Adrenal gland (tissue), 12 donors: ENCODE data around the gene VWA3B. TPM values are rescaled to one million over a fixed set of nuclear protein-coding genes. Genes with fewer than 3 reads are reported as not detected.

ENCODE experiments used
- DNase-seq, 7 donors: peaks; one replicate each; pipeline ENCODE4 v3.0.0-alpha.2; 2019 to 2020
- H3K27ac ChIP-seq, 5 donors: fragments of 200-600 bp; sonication (generic) in 4 of 5; 1 replicate in 3 of 5; 2 replicates in 2 of 5; pipeline versions ENCODE4 v1.5.1 to v1.8.0; 2016 to 2020; ENCODE audit warnings: mild to moderate bottlenecking in 1 of 5
- H3K27me3 ChIP-seq: fragments of 200-600 bp; 2 replicates; pipeline ENCODE4 v1.8.0; 2021
- H3K36me3 ChIP-seq, 2 donors: fragments of 200-600 bp; replicated peaks in 1 of 2; 1 replicate in 1 of 2; 2 replicates in 1 of 2; pipeline versions ENCODE4 v1.5.1 to v1.8.0; 2018 to 2022
- H3K4me1 ChIP-seq, 2 donors: fragments of 200-600 bp; replicated peaks in 1 of 2; 1 replicate in 1 of 2; 2 replicates in 1 of 2; pipeline versions ENCODE4 v1.5.1 to v1.8.0; 2018 to 2021
- H3K4me3 ChIP-seq, 4 donors: fragments of 200-600 bp; sonication (generic) in 3 of 4; one replicate each; pipeline ENCODE4 v1.5.1; 2016 to 2018
- H3K9me3 ChIP-seq, 3 donors: fragments of 200-600 bp; sonication (generic) in 1 of 3; replicated peaks in 1 of 3; 1 replicate in 2 of 3; 2 replicates in 1 of 3; pipeline versions ENCODE4 v1.5.1 to v1.8.0; 2016 to 2021
- POLR2A ChIP-seq, 2 donors: fragments of 450-650 bp; IDR thresholded peaks; one replicate each; pipeline ENCODE4 v1.6.1; 2017; ENCODE audit warnings: antibody characterized with exemption in 2 of 2, mild to moderate bottlenecking in 2 of 2, moderate library complexity in 1 of 2
- WGBS, 4 donors: extraction: QIAGEN DNeasy Blood & Tissue Kit in 2 of 4; methylation state at CpG; one replicate each; pipeline versions ENCODE4 v1.1.5 to v1.1.7; 2013 to 2017; 5-methylcytosine and 5-hydroxymethylcytosine counted together
- intact Hi-C, 2 donors: fragments of 100-400 bp; cut with DNase I; formaldehyde crosslinking; loops; one replicate each; pipeline versions ENCODE4 v1.14.1 to v1.15.0; 2022 to 2023
- polyA plus RNA-seq, 3 donors: library from polyadenylated mRNA; stranded (reverse); fragments of 200-250 nt in 2 of 3; fragments of 350-450 nt in 1 of 3; fragmentation: Illumina TruSeq in 1 of 3; extraction: RNeasy Lipid Tissue Mini Kit (QIAGEN cat#74804) in 1 of 3; gene quantifications; one replicate each; pipeline ENCODE4 v1.2.3, GENCODE V29; 2013 to 2014
- total RNA-seq, 9 donors: library from RNA; depleted of rRNA in 4 of 9; stranded (reverse); fragments of >200 nt in 4 of 9; fragments of 120-200 nt in 1 of 9; fragmentation: NEBNext Ultra II Directional in 1 of 9; extraction: Animal tissue kit (Norgen Biotek cat#: 25700) in 1 of 9; gene quantifications; one replicate each; pipeline versions ENCODE4 v1.1.0 to v1.2.4, GENCODE V29; 2013 to 2023
- TF ChIP-seq, protein P1 (sequence below), 6 experiments: fragments of 450-650 bp in 4 of 6; fragments of 200-600 bp in 2 of 6; sonication (generic) in 1 of 6; IDR thresholded peaks; 1 replicate in 5 of 6; 2 replicates in 1 of 6; pipeline versions ENCODE4 v1.5.1 to v1.8.0; 2016 to 2021; ENCODE audit warnings: antibody characterized with exemption in 6 of 6, mild to moderate bottlenecking in 2 of 6, moderate library complexity in 1 of 6
- donor health status: healthy with polysubstance abuse.
- donor health status: Bipolar disorder and iron deficiency.
- donor health status: DM: yes; HTN: yes; CAD: no.
- donor health status: DM: no; HTN: no; CAD: no.
- donor health status: DM: no; HTN: no; CAD: no.
- donor health status: DM: yes; HTN: yes; CAD: no.

VWA3B gene
- total and polyA plus RNA-seq, 12 donors, result 0.07 to 0.33 (median 0.17) TPM; not detected in 8

DNA sequence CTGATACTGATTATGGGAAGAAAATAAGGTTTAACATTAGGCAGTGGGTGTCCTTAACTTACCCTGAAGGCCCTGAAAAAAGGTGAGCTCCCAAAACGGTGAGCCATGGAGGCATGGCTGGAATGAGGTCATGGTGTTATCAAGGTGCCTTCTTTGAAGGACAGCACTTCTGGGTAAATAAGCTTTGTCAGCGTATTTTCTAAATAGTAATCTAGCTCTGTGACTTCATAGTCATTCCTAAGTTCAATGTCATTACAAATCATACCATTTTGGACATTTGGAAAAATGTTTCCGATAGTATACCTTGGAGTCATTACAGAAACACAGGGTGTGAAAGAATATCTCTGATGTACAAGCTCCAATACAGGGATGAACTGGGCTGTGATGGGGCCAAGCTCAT lies 224.1 kb downstream of the VWA3B start:
- Histone ChIP-seq H3K9me3 (no peaks in the 10 kb centered on the region), H3K4me1 (no peaks in the 10 kb centered on the region), H3K4me3 (no peak overlapping the region), H3K27ac (no peak overlapping the region), H3K36me3 (no peaks in the 10 kb centered on the region), H3K27me3 (peaks cover 12% of the 10 kb centered on the region)
- no peak for TF ChIP-seq POLR2A (IDR thresholded peaks at IDR 0.05)
- TF ChIP-seq, protein P1, sequence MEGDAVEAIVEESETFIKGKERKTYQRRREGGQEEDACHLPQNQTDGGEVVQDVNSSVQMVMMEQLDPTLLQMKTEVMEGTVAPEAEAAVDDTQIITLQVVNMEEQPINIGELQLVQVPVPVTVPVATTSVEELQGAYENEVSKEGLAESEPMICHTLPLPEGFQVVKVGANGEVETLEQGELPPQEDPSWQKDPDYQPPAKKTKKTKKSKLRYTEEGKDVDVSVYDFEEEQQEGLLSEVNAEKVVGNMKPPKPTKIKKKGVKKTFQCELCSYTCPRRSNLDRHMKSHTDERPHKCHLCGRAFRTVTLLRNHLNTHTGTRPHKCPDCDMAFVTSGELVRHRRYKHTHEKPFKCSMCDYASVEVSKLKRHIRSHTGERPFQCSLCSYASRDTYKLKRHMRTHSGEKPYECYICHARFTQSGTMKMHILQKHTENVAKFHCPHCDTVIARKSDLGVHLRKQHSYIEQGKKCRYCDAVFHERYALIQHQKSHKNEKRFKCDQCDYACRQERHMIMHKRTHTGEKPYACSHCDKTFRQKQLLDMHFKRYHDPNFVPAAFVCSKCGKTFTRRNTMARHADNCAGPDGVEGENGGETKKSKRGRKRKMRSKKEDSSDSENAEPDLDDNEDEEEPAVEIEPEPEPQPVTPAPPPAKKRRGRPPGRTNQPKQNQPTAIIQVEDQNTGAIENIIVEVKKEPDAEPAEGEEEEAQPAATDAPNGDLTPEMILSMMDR (IDR thresholded peaks at IDR 0.05), result no peak
- 55 to 64% (median 57%) methylated on average over 3 of the region's 3 CpGs for WGBS, 4 donors
- no peak for DNase-seq
- intact Hi-C loops, result no loop called here

GRCh38 chr2:98311771-98312545 lies 225.0 kb downstream of the VWA3B start:
- 66 to 84% (median 71%) methylated on average over 28 to 33 of the region's 33 CpGs for WGBS, 4 donors

GRCh38 chr2:98313492-98314250 lies 226.7 kb downstream of the VWA3B start:
- Histone ChIP-seq H3K27me3 (peaks cover 1% of the 10 kb centered on the region), H3K27ac (no peak overlapping the region), H3K36me3 (no peaks in the 10 kb centered on the region), H3K4me3 (no peak overlapping the region), H3K9me3 (no peaks in the 10 kb centered on the region), H3K4me1 (no peaks in the 10 kb centered on the region)
- no peak for DNase-seq
- TF ChIP-seq, protein P1 (IDR thresholded peaks at IDR 0.05), result no peak
- TF ChIP-seq POLR2A (IDR thresholded peaks at IDR 0.05), result no peak
- 72 to 81% (median 78%) methylated on average over 8 of the region's 8 CpGs for WGBS, 4 donors
- intact Hi-C loops, result no loop called here

More at GRCh38 chr2:98311771-98312545, 225.0 kb downstream of the VWA3B start:
- no peak for DNase-seq
- H3K4me3 ChIP-seq, result no peak overlapping the region
- no peaks in the 10 kb centered on the region for H3K9me3 ChIP-seq
- intact Hi-C loops, result no loop called here
- TF ChIP-seq, protein P1 (IDR thresholded peaks at IDR 0.05), result no peak
- TF ChIP-seq POLR2A (IDR thresholded peaks at IDR 0.05), result no peak
- no peaks in the 10 kb centered on the region for H3K4me1 ChIP-seq
- no peaks in the 10 kb centered on the region for H3K36me3 ChIP-seq
- peaks cover 12% of the 10 kb centered on the region for H3K27me3 ChIP-seq
- H3K27ac ChIP-seq, result no peak overlapping the region

GRCh38 chr2:98314251-98314650 lies 227.3 kb downstream of the VWA3B start:
- WGBS, 4 donors, result 74 to 81% (median 78%) methylated on average over 4 of the region's 4 CpGs
- no peak for DNase-seq
- Histone ChIP-seq H3K27ac (no peak overlapping the region), H3K9me3 (no peaks in the 10 kb centered on the region), H3K4me3 (no peak overlapping the region), H3K36me3 (no peaks in the 10 kb centered on the region), H3K27me3 (no peaks in the 10 kb centered on the region), H3K4me1 (no peaks in the 10 kb centered on the region)
- TF ChIP-seq, protein P1 (IDR thresholded peaks at IDR 0.05), result no peak
- no peak for TF ChIP-seq POLR2A (IDR thresholded peaks at IDR 0.05)
- intact Hi-C loops, result no loop called here
